Measurements from ENCODE around the gene PM20D2.
"Not testable (repeated sequence)": the region's sequence is repeated elsewhere in the genome, so short reads cannot be mapped to it uniquely, and the experiment has no call there.

PM20D2 gene

GRCh38 chr6:89145956-89146717 is at the start of gene PM20D2:
PM20D2 (plus strand) TSS chr6:89146055; CDS start chr6:89146145, 90 bp downstream.
- peak; percentile 90 for DNase-seq

- no peak for DNase-seq
Measured at GRCh38 chr6:89098461-89098860, 47.4 kb upstream of the PM20D2 start.

GRCh38 chr6:89100114-89100513 is 45.7 kb upstream of the PM20D2 start:
- no peak for DNase-seq

GRCh38 chr6:89110284-89110683 is 35.6 kb upstream of the PM20D2 start:
- no peak for DNase-seq

- DNase-seq, result no peak
Measured at GRCh38 chr6:89111933-89112332, 33.9 kb upstream of the PM20D2 start.

GRCh38 chr6:89116702-89117101 is 29.2 kb upstream of the PM20D2 start:
- no peak for DNase-seq

- DNase-seq, result peak; percentile 79
Measured at GRCh38 chr6:89117211-89118108, 28.4 kb upstream of the PM20D2 start, which contains the start of gene SRSF12. SRSF12 (minus strand) TSS chr6:89118071; CDS start chr6:89117887, 184 bp downstream.

- DNase-seq, result no peak
Measured at GRCh38 chr6:89118931-89119330, 26.9 kb upstream of the PM20D2 start.

- DNase-seq, result no peak
Measured at GRCh38 chr6:89120371-89120770, 25.5 kb upstream of the PM20D2 start.

- DNase-seq, result no peak
Measured at GRCh38 chr6:89121934-89122333, 23.9 kb upstream of the PM20D2 start.

- no peak for DNase-seq
Measured at GRCh38 chr6:89122625-89123024, 23.2 kb upstream of the PM20D2 start.

- DNase-seq, result not testable (repeated sequence)
Measured at GRCh38 chr6:89128256-89128671, 17.6 kb upstream of the PM20D2 start.

GRCh38 chr6:89131599-89131998 is 14.3 kb upstream of the PM20D2 start:
- DNase-seq, result no peak

GRCh38 chr6:89132057-89132456 is 13.8 kb upstream of the PM20D2 start:
- no peak for DNase-seq

- no peak for DNase-seq
Measured at GRCh38 chr6:89133981-89134380, 11.9 kb upstream of the PM20D2 start.

- no peak for DNase-seq
Measured at GRCh38 chr6:89134723-89135122, 11.1 kb upstream of the PM20D2 start.

- DNase-seq, result no peak
Measured at GRCh38 chr6:89138173-89138572, 7.7 kb upstream of the PM20D2 start.

GRCh38 chr6:89139509-89140346 is 6.1 kb upstream of the PM20D2 start:
- DNase-seq, result no peak

- no peak for DNase-seq
Measured at GRCh38 chr6:89140347-89141156, 5.3 kb upstream of the PM20D2 start.

GRCh38 chr6:89144354-89144906 is 1.4 kb upstream of the PM20D2 start:
- no peak for DNase-seq

GRCh38 chr6:89145091-89145955 is 532 bp upstream of the PM20D2 start:
- DNase-seq, result no peak

All from activated CD8-positive, alpha-beta memory T cell treated with anti-CD3 and anti-CD28 coated beads for 24 hours (primary cell).